IMR-90 (cell line): ENCODE data around the gene TAF11. TPM values are rescaled to one million over a fixed set of nuclear protein-coding genes. Genes with fewer than 3 reads are reported as not detected.

Source experiments
- ATAC-seq: fragments of 200-7000 bp; cut with Tn5 transposase; 2 replicates; pipeline ENCODE4 v1.9.1; 2020; ENCODE audit warnings: low read depth, mild to moderate bottlenecking, moderate library complexity
- BruUV-seq: library from RNA; stranded (reverse); fragments of 400-500 nt; replicated peaks from 2 replicates; lab custom pipeline; 2021; lab: Mats Ljungman, UMichigan
- CTCF ChIA-PET: fragments of 300-600 bp; formaldehyde crosslinking; extraction: SDS; loops from one replicate; lab custom pipeline; 2021; ENCODE audit warnings: antibody characterized with exemption; lab: Yijun Ruan, JAX
- POLR2A ChIA-PET: fragments of 300-600 bp; sonication (Branson Sonifier 250); formaldehyde crosslinking; loops from one replicate; lab custom pipeline; 2022; ENCODE audit warnings: antibody characterized with exemption; ENCODE audit not compliant: unreplicated experiment; lab: Charles Lee
- DNase-seq: peaks from one replicate; pipeline ENCODE4 v3.0.0; 2013
- H2AFZ ChIP-seq: replicated peaks from 2 replicates; pipeline ENCODE3; 2013; ENCODE audit warnings: low read length, mild to moderate bottlenecking; ENCODE audit not compliant: poor library complexity
- H2AK5ac ChIP-seq: 2 replicates; pipeline ENCODE4 v1.6.1; 2013; ENCODE audit warnings: low read depth, low read length, inconsistent platforms
- H2AK9ac ChIP-seq: replicated peaks from 2 replicates; pipeline ENCODE3; 2013; ENCODE audit warnings: mild to moderate bottlenecking, low read depth, low read length, moderate library complexity; ENCODE audit not compliant: poor library complexity
- H2BK120ac ChIP-seq: 2 replicates; pipeline ENCODE4 v1.6.1; 2013; ENCODE audit warnings: low read depth, low read length, inconsistent platforms
- H2BK15ac ChIP-seq: 3 replicates; pipeline ENCODE4 v1.6.1; 2013; ENCODE audit warnings: low read depth, low read length, inconsistent platforms
- H2BK20ac ChIP-seq: 2 replicates; pipeline ENCODE4 v1.6.1; 2013; ENCODE audit warnings: low read depth, mild to moderate bottlenecking, inconsistent platforms, low read length, moderate library complexity
- H2BK5ac ChIP-seq: 2 replicates; pipeline ENCODE4 v1.6.1; 2013; ENCODE audit warnings: mild to moderate bottlenecking, low read depth, low read length, inconsistent platforms; ENCODE audit not compliant: poor library complexity, severe bottlenecking
- H3K14ac ChIP-seq: replicated peaks from 2 replicates; pipeline ENCODE4 v1.6.1; 2013; ENCODE audit warnings: low read depth, low read length, inconsistent platforms
- H3K18ac ChIP-seq: 2 replicates; pipeline ENCODE4 v1.6.1; 2013; ENCODE audit warnings: low read depth, low read length, control low read depth
- H3K23ac ChIP-seq: 2 replicates; pipeline ENCODE4 v1.6.1; 2013; ENCODE audit warnings: low read depth, low read length, inconsistent platforms
- H3K27ac ChIP-seq: 2 replicates; pipeline ENCODE4 v1.5.1; 2013; ENCODE audit warnings: mild to moderate bottlenecking, control low read depth, low read length; ENCODE audit not compliant: insufficient read depth
- H3K27me3 ChIP-seq: 2 replicates; pipeline ENCODE4 v1.6.1; 2013; ENCODE audit warnings: low read length; ENCODE audit not compliant: control insufficient read depth, insufficient read depth
- H3K36me3 ChIP-seq: 2 replicates; pipeline ENCODE4 v1.6.1; 2013; ENCODE audit warnings: low read length, mixed read lengths; ENCODE audit not compliant: control insufficient read depth, insufficient read depth
- H3K4ac ChIP-seq: 2 replicates; pipeline ENCODE4 v1.6.1; 2013; ENCODE audit warnings: low read depth, low read length, inconsistent platforms
- H3K4me1 ChIP-seq: 2 replicates; pipeline ENCODE4 v1.6.1; 2013; ENCODE audit warnings: low read length, mixed read lengths; ENCODE audit not compliant: control insufficient read depth, insufficient read depth
- H3K4me2 ChIP-seq: 2 replicates; pipeline ENCODE4 v1.6.1; 2013; ENCODE audit warnings: low read depth, mild to moderate bottlenecking, control low read depth, low read length, moderate library complexity
- H3K4me3 ChIP-seq: 2 replicates; pipeline ENCODE4 v1.5.1; 2013; ENCODE audit warnings: low read depth, mild to moderate bottlenecking, control low read depth, low read length, moderate library complexity; ENCODE audit not compliant: insufficient read depth
- H3K56ac ChIP-seq: 2 replicates; pipeline ENCODE4 v1.6.1; 2013; ENCODE audit warnings: low read length, inconsistent platforms; ENCODE audit not compliant: insufficient read depth; ENCODE audit errors: extremely low read depth
- H3K79me1 ChIP-seq, 2 experiments: 2 replicates each; pipeline ENCODE4 v1.6.1; 2013; ENCODE audit warnings: low read length in 2 of 2, inconsistent platforms in 1 of 2, low read depth in 1 of 2
- H3K9ac ChIP-seq: 2 replicates; pipeline ENCODE4 v1.6.1; 2013; ENCODE audit warnings: low read depth, low read length, control low read depth
- H3K9me1 ChIP-seq: 2 replicates; pipeline ENCODE4 v1.6.1; 2013; ENCODE audit warnings: low read length, inconsistent platforms; ENCODE audit not compliant: insufficient read depth
- H3K9me3 ChIP-seq: 2 replicates; pipeline ENCODE4 v1.6.1; 2013; ENCODE audit warnings: low read length; ENCODE audit not compliant: control insufficient read depth, insufficient read depth
- H4K20me1 ChIP-seq: 2 replicates; pipeline ENCODE4 v1.6.1; 2013; ENCODE audit warnings: low read length, inconsistent platforms; ENCODE audit not compliant: insufficient read depth
- H4K5ac ChIP-seq: 2 replicates; pipeline ENCODE4 v1.6.1; 2013; ENCODE audit warnings: mild to moderate bottlenecking, low read depth, low read length, control low read depth
- H4K8ac ChIP-seq, 2 experiments: 2 replicates each; pipeline ENCODE4 v1.6.1; 2013; ENCODE audit warnings: low read depth in 2 of 2, low read length in 2 of 2, control low read depth in 1 of 2, inconsistent platforms in 1 of 2
- H4K91ac ChIP-seq: 2 replicates; pipeline ENCODE4 v1.6.1; 2013; ENCODE audit warnings: low read depth, low read length, inconsistent platforms; ENCODE audit not compliant: insufficient read depth
- BHLHE40 ChIP-seq: fragments of 150-350 bp; IDR thresholded peaks from 2 replicates; pipeline ENCODE4 v1.6.1; 2016; ENCODE audit warnings: mild to moderate bottlenecking, low read depth, low read length
- CEBPB ChIP-seq: IDR thresholded peaks from 2 replicates; pipeline ENCODE4 v1.6.1; 2012; ENCODE audit warnings: low read depth, low read length, improper control_type of control experiment
- CHD1 ChIP-seq: IDR thresholded peaks from 2 replicates; pipeline ENCODE4 v1.6.1; 2012; ENCODE audit warnings: low read depth, low read length, improper control_type of control experiment
- FOS ChIP-seq: fragments of 150-350 bp; IDR thresholded peaks from 2 replicates; pipeline ENCODE4 v1.6.1; 2016; ENCODE audit warnings: low read depth, low read length
- MAFK ChIP-seq: IDR thresholded peaks from 2 replicates; pipeline ENCODE4 v1.6.1; 2012; ENCODE audit warnings: low read depth, low read length, improper control_type of control experiment
- MAZ ChIP-seq: IDR thresholded peaks from 2 replicates; pipeline ENCODE4 v1.6.1; 2012; ENCODE audit warnings: low read depth, mild to moderate bottlenecking, low read length, improper control_type of control experiment, moderate library complexity, borderline replicate concordance
- MXI1 ChIP-seq: IDR thresholded peaks from 2 replicates; pipeline ENCODE4 v1.6.1; 2012; ENCODE audit warnings: low read depth, mild to moderate bottlenecking, low read length, moderate library complexity, borderline replicate concordance
- NFE2L2 ChIP-seq: fragments of 150-350 bp; IDR thresholded peaks from 2 replicates; pipeline ENCODE4 v1.6.1; 2016; ENCODE audit warnings: low read depth, mild to moderate bottlenecking, low read length
- POLR2A ChIP-seq: IDR thresholded peaks from 2 replicates; pipeline ENCODE4 v1.6.1; 2012; ENCODE audit warnings: mild to moderate bottlenecking, low read depth, low read length
- RAD21 ChIP-seq: IDR thresholded peaks from 2 replicates; pipeline ENCODE4 v1.6.1; 2012; ENCODE audit warnings: low read length, improper control_type of control experiment
- RCOR1 ChIP-seq: IDR thresholded peaks from 2 replicates; pipeline ENCODE4 v1.6.1; 2012; ENCODE audit warnings: mild to moderate bottlenecking, low read length, improper control_type of control experiment; ENCODE audit not compliant: insufficient replicate concordance
- RFX5 ChIP-seq: IDR thresholded peaks from 2 replicates; pipeline ENCODE4 v1.8.0; 2012; ENCODE audit warnings: low read depth, mild to moderate bottlenecking, low read length, moderate library complexity
- SMC3 ChIP-seq: fragments of 150-350 bp; IDR thresholded peaks from 2 replicates; pipeline ENCODE4 v1.6.1; 2016; ENCODE audit warnings: low read depth, mild to moderate bottlenecking, antibody characterized with exemption, low read length, moderate library complexity
- WGBS, 2 experiments: methylation state at CpG; one replicate each; pipeline versions ENCODE4 v1.1.5 to v1.1.7; 2013; ENCODE audit warnings: missing lambda C conversion rate in 2 of 2; ENCODE audit not compliant: insufficient read length in 1 of 2; ENCODE audit errors: extremely low coverage in 2 of 2; 5-methylcytosine and 5-hydroxymethylcytosine counted together
- dilution Hi-C: fragments of 300-500 bp; cut with HindIII; formaldehyde crosslinking; loops from one replicate; pipeline ENCODE4 v1.14.3; 2018; ENCODE audit warnings: low sequenced_read_pairs; ENCODE audit not compliant: unreplicated experiment
- in situ Hi-C: fragments of 300-500 bp; cut with MboI; formaldehyde crosslinking; loops from 3 replicates; pipeline ENCODE4 v1.14.3; 2019; ENCODE audit warnings: low sequenced_read_pairs, inconsistent platforms, mixed read lengths
- intact Hi-C: fragments of 100-400 bp; cut with micrococcal nuclease; formaldehyde crosslinking; loops from 2 replicates; pipeline ENCODE4 v1.10.0; 2022
- polyA plus RNA-seq, 3 experiments: library from polyadenylated mRNA; depleted of rRNA; stranded (reverse); fragments of >200 nt; gene quantifications; 2 replicates each; pipeline ENCODE4 v1.2.3, GENCODE V29; 2012; ENCODE audit warnings: low replicate concordance in 1 of 3
- total RNA-seq: library from RNA; depleted of rRNA; stranded (reverse); fragments of >200 nt; gene quantifications from 2 replicates; pipeline ENCODE4 v1.2.3, GENCODE V29; 2012
- TF ChIP-seq, protein P1 (sequence below): fragments of 150-350 bp; IDR thresholded peaks from 2 replicates; pipeline ENCODE4 v1.6.1; 2017; ENCODE audit warnings: mild to moderate bottlenecking, antibody characterized with exemption, low read length, low read depth
- TF ChIP-seq, protein P2 (sequence below): fragments of 150-350 bp; IDR thresholded peaks from 2 replicates; pipeline ENCODE4 v1.6.1; 2016; ENCODE audit warnings: low read depth, mild to moderate bottlenecking, low read length, moderate library complexity, borderline replicate concordance
- TF ChIP-seq, protein P3 (sequence below): conservative IDR thresholded peaks from 2 replicates; pipeline ENCODE4 v1.5.1; 2012; ENCODE audit warnings: mild to moderate bottlenecking, low read depth, low read length, improper control_type of control experiment

Gene TAF11
- total and polyA plus RNA-seq, 2 of the 4 experiments (the other 2 are of a cell fraction) = 12.7 to 23.3 TPM

DNA sequence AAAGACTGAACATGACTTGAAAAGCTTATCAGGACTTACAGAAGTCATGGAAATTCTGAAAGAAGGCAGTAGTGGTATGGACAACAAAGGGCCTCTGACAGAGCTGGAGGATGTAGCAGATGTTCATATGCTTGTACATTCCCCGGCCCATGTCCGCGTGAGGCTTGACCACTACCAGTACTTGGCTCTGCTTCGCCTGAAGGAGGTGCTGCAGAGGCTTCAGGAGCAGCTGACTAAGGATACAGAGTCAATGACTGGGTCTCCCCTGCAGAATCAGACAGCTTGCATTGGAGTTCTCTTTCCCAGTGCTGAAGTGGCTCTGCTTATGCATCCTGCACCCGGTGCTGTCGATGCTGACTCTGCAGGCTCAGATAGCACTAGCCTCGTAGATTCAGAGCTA, 29.2 kb downstream of the TAF11 start:
- no peak for ATAC-seq
- CTCF ChIA-PET = no interaction called here
- Histone ChIP-seq H3K4me1 (no peaks in the 10 kb centered on the region), H3K4me3 (no peak overlapping the region), H3K36me3 (peaks cover 23% of the 10 kb centered on the region), H3K56ac (no peak overlapping the region), H3K9me1 (peaks cover 4% of the 10 kb centered on the region; the same call in 1 of the 2 replicates), H4K91ac (no peak overlapping the region), H4K5ac (no peak overlapping the region), H2BK20ac (no peak overlapping the region), H2AK9ac (no peak overlapping the region), H2BK15ac (no peak overlapping the region), H2BK5ac (no peak overlapping the region), H3K18ac (no peak overlapping the region), H4K8ac (no peak overlapping the region), H3K79me1 (no peaks in the 10 kb centered on the region), H3K27me3 (no peaks in the 10 kb centered on the region), H3K9ac (no peak overlapping the region), H3K14ac (no peak overlapping the region), H3K4ac (no peak overlapping the region), H2BK120ac (no peak overlapping the region), H2AFZ (no peak overlapping the region), H3K4me2 (no peak overlapping the region), H3K27ac (no peak overlapping the region), H3K9me3 (no peaks in the 10 kb centered on the region), H2AK5ac (no peak overlapping the region), H4K20me1 (no peaks in the 10 kb centered on the region), H3K23ac (no peak overlapping the region)
- 93% methylated on average over 3 of the region's 7 CpGs; no CpG with 5 or more reads in 1 of the 2 experiments for WGBS, 2 experiments
- intact Hi-C loops (no loop called here), in situ Hi-C loops (no loop called here), dilution Hi-C loops (no loop called here)
- TF ChIP-seq MAZ = no peak
- TF ChIP-seq RCOR1 = no peak
- no peak for TF ChIP-seq MAFK
- TF ChIP-seq SMC3 = no peak
- TF ChIP-seq, protein P1, sequence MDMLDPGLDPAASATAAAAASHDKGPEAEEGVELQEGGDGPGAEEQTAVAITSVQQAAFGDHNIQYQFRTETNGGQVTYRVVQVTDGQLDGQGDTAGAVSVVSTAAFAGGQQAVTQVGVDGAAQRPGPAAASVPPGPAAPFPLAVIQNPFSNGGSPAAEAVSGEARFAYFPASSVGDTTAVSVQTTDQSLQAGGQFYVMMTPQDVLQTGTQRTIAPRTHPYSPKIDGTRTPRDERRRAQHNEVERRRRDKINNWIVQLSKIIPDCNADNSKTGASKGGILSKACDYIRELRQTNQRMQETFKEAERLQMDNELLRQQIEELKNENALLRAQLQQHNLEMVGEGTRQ = no peak
- no peak for TF ChIP-seq MXI1
- no peak for TF ChIP-seq RFX5
- TF ChIP-seq POLR2A = no peak
- TF ChIP-seq BHLHE40 = no peak
- TF ChIP-seq CHD1 = no peak
- TF ChIP-seq, protein P2, sequence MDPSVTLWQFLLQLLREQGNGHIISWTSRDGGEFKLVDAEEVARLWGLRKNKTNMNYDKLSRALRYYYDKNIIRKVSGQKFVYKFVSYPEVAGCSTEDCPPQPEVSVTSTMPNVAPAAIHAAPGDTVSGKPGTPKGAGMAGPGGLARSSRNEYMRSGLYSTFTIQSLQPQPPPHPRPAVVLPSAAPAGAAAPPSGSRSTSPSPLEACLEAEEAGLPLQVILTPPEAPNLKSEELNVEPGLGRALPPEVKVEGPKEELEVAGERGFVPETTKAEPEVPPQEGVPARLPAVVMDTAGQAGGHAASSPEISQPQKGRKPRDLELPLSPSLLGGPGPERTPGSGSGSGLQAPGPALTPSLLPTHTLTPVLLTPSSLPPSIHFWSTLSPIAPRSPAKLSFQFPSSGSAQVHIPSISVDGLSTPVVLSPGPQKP = no peak
- TF ChIP-seq RAD21 = no peak
- TF ChIP-seq NFE2L2 = no peak
- TF ChIP-seq, protein P3, sequence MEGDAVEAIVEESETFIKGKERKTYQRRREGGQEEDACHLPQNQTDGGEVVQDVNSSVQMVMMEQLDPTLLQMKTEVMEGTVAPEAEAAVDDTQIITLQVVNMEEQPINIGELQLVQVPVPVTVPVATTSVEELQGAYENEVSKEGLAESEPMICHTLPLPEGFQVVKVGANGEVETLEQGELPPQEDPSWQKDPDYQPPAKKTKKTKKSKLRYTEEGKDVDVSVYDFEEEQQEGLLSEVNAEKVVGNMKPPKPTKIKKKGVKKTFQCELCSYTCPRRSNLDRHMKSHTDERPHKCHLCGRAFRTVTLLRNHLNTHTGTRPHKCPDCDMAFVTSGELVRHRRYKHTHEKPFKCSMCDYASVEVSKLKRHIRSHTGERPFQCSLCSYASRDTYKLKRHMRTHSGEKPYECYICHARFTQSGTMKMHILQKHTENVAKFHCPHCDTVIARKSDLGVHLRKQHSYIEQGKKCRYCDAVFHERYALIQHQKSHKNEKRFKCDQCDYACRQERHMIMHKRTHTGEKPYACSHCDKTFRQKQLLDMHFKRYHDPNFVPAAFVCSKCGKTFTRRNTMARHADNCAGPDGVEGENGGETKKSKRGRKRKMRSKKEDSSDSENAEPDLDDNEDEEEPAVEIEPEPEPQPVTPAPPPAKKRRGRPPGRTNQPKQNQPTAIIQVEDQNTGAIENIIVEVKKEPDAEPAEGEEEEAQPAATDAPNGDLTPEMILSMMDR = no peak
- no peak for TF ChIP-seq CEBPB
- TF ChIP-seq FOS = no peak
- DNase-seq = no peak
- POLR2A ChIA-PET = no interaction called here
- no TSS peak for BruUV-seq
